ENCODE data around the gene ZNF740.
A peak's percentile ranks its signal among the peaks of the same experiment; 100 is the strongest.

ZNF740 gene

DNA sequence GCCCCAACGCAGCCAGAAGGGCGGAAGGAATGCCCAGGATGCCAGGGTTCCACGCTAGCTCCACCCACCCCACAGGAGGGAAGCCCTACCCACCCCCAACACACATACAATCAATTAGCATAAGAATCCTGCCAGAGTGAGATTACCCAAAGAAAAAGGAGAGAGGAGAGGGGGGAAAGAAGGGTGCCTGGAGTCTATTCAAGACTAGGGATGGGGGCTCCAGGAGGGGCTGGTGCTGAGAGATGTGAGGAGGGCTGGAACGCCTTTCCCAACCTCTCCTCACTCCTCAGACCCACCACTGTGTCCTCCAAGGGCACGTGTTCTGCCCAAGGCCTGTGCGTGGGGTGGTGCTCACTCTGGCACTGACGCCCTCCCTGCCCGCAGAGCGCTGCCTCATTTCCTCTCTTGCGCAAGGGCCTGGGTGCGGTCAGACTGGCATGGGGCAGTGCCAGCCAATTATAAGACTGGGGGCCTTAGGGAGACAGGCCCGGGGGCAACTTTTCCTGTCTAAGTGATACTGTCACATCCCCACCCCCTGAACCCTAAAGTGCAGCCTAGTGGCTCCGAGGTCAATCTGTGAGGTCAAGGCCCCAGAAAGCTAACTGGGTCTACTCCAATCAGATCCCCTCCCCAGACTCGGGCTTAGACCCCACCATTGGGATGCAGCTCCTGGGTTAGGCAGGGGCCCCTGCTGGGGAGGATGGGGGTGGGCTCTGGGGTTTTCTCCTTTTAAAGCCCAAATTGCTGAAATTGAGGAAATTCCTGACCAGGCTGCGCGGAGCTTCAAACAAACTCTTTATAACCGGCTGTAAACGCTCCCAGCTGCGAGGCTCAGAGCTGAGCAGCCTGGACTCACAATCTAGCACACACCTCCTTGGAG is 36.8 kb downstream of the ZNF740 start:
- peak; percentile 51 for DNase-seq

GRCh38 chr12:53217931-53218307 is 37.4 kb downstream of the ZNF740 start:
- no peak for DNase-seq

- DNase-seq: peak; percentile 52
Measured at GRCh38 chr12:53218551-53219291, 38.2 kb downstream of the ZNF740 start.

DNA sequence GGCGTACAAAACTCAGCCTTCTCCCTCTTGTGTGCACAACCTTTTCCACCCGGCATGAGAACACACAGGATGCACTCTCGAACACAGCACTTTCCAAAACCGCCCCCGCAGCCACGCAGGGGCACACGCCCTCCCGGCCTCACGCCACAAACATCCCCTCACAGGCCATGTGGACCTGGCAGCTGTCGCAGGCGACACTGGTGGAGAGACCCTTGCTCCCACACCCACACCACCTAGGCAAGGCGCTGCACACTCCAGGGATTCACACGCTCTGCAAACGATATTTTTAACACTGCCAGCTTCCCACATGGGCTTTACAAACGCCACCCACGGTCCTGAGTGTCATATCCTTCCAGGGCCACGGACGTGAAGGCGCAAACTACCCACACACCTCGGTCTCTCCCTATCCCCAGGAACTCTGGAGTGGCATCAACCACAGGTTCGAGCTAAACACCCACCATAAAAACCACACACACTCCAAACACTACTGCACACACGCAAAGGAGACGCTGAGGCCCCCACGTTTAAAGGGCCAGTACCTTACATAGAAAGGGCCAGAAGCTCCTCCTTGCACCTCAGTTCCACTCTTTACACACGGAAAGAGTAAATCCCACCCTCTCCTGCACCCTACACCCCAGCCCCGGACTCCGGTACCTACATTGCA is 38.9 kb downstream of the ZNF740 start:
- peak; percentile 90 for DNase-seq

DNA sequence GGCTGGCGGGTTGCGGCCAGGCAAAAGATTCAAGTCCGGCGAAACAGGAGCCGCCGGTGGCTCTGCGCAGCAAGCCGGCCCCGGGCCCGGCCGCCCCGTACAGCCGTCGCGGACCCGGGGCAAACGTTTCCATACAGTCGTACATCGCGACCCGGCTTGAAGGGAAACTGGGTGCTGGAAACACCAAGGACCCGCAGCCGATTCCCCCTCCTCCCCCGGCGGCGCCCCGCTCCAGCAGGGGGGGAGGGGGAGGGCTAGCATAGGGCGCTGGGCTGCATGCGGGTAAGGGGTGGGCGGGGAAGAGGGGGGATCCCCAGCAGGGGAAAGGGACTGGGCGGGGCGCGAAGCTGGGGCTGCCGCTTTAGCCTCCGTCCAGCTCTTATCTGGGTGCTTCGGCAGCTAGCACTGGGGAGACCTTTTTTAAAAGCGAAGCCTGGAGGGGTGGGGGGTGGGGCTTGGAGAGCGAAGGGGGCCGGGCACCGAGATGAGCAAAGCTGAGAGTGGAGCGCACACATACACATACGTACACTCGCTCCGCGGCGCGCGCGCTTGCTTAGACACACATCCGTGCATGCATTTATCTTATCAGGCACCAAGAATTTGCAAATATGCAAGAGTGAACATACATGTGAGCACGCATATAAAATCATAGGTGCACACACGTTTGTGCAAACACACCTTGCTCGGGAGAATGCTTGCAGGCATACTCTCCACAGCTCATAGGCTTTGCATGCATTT is 39.6 kb downstream of the ZNF740 start:
- DNase-seq: peak; percentile 85

DNA sequence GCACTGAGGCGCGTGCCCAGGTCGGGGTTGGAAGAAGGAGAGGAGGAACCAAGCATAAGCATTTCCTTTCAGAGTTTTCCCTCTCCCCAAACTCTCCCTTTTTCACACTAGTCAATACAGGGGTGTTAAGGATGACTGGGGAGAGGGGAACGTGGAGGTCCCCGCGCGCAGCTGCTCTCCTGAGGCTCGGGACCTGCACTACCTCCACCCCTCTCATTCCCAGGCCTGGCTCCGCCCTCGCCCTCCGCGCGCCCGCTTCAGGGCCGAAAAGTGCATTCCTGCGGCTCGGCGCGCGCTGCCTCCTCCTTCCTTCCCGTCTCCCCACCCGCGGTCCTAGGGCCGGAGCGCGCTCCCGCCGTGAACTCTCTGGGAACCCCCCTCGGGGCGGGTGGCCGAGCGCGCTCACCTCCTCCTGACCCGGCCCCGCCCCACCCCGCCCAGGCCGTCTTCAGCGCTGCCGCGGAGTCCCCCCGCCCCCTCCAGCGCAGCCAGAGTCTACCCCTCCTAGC is 40.2 kb downstream of the ZNF740 start:
- peak; percentile 86 for DNase-seq

DNA sequence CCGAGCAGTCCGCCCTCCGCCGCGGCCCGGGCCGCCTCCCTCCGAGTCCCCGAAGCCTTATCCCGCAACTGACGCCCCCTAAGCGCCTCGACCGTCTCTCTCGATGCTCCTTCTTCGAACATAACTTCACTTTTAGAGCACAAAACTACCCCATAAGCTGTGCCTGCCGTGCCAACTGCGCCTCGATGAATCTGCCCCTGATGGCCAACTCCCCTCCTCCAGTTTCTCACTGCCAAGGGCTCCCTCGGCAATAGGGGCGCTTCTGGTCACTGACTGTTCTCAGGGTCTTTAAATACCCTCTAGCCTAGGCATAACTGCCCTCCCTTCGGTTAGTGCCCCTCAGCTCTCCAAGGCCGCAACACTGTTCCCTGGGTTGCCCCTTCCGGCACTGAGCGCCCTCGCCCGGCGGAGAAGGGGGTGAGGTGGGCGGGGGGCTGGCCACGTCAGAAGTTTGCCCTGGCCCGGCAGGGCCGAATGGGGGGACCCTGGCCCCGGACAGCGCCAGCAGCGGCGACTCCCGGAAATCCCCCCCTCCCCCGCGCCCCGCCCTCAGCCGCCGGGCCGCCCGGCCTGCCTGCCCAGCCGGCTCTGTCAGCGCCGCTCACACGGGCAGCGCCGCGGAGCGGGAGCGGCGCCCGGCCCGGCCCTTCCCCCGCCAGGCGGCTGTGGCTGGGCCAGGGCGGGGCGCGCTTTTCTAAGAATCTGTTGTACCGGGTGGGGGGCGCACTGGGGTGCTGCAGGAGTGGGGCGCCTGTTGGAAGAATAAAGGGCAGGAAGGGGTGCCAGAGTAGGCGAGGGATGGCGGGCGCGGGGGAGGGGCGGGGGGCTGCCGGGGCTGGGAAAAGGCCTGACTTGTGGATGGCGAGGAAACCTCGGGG is 40.9 kb downstream of the ZNF740 start:
- DNase-seq: peak; percentile 53

- DNase-seq: no peak
Measured at GRCh38 chr12:53222170-53222721, 41.7 kb downstream of the ZNF740 start.

DNA sequence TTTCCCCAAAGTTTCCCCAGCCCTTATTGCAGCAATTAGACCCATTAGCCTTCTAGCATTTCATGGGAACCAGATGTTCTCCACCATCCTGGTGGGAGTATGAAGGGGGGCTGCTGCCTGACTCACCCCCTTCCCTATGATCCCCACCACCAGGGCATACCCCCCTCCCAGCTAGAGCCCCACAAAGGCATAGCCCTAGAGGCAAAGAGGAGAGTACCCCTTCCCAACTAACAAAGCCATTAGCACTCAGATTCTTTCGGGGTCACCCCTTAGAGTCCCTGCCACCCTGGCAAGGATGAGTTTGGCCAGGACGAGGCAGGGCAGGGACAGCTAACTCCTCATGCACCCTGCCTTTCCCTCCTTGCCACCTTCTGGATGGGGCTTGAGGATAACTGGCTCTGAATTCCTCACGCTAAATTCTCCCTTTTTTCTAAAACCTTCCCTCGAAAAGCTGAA is 42.3 kb downstream of the ZNF740 start:
- DNase-seq: no peak

DNA sequence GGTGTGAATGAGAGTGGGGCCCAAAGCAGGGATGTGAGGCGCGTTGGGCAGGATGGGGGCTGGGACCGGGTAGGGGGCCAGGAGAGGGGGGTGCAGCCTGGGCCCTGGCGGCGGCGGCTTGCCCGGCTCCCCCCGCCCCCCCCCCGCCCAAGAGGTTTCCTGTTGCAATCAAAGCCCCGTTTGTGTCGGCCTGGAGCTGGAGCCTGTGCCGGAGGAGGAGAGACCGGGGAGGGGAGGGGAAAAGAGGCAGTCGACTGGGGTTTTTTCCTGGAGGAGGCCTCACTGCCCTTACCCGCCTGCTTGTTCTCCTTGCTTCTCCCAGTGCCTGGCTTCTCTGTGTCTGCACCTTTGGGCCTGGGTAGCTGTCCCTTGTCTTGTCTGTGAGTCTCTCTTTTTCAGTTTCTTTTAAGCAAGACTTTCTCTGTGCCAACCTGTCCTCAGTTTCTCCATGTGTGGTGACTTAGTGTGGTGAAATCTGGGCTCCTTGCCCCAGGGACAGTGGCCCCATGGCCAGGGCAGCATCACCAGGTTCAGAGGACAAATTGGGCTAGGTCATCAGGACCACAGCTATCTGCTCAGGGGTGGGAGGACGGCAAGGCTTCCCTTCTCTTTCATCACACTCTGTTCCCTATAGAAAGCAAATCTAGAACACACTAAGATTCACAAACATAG is 43.0 kb downstream of the ZNF740 start:
- DNase-seq: peak; percentile 21

GRCh38 chr12:53224061-53224896 is 43.8 kb downstream of the ZNF740 start:
- DNase-seq: no peak

GRCh38 chr12:53224897-53225634 is 44.5 kb downstream of the ZNF740 start:
- DNase-seq: no peak

DNA sequence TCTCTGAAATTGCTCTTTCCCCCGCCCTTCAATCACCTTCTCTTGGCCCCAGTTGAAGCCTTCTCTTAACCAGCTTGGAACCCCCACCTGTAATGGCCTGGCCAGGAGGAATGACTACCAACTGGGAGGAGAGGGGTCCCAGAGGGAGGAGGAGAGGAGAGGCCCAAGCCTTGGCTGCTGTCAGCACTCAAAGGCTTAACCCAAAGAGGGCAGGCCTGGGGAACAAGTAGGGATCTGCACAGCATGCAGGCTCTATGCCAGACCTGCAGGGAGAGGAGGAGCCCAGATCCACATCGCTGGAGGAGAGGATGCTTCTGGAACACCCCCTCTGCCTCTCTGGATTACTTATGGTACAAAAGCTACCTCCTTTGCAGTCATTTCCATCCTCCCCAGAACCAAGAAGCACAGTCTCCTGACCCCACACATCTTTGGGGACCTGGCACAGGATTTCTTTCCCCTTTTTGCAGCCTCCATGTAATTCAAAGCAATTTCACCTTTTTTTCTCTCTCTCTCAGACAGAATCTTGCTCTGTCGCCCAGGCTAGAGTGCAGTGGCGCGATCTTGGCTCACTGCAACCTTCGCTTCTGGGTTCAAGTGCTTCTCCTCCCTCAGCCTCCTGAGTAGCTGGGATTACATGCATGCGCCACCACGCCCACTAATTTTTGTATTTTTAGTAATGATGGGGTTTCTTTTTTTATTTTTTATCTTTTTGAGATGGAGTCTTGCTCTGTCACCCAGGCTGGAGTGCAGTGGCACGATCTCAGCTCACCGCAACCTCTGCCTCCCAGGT is 45.3 kb downstream of the ZNF740 start:
- DNase-seq: no peak

DNA sequence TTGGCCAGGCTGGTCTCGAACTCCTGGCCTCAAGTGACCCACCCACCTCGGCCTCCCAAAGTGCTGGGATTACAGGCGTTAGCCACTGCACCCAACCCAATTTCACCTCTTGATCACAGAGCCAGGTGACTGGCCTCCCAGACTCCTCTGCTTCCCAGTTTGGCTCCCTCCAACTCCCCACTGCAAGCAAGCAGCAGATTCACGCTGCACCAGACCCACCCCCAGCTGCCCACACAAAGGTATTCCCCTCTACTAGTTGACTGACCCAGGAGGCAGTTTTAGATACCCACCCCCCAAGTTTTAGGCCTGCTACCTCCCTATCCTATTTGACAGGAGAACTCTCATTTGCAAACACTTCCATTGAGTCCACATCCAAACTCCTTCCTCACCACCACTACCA is 46.3 kb downstream of the ZNF740 start:
- no peak for DNase-seq

GRCh38 chr12:53227341-53227740 is 46.8 kb downstream of the ZNF740 start:
- no peak for DNase-seq

- no peak for DNase-seq
Measured at GRCh38 chr12:53227836-53228235, 47.3 kb downstream of the ZNF740 start.

GRCh38 chr12:53229454-53229853 is 48.9 kb downstream of the ZNF740 start:
- DNase-seq: no peak

Data from stimulated activated naive CD4-positive, alpha-beta T cell treated with Interleukin-2 at 50 U/mL for 16 hours (primary cell).